ENCODE measurements around the gene NEK7.
A peak's percentile ranks its signal among the peaks of the same experiment; 100 is the strongest.
"Not testable (repeated sequence)": the region's sequence is repeated elsewhere in the genome, so short reads cannot be mapped to it uniquely, and the experiment has no call there.

NEK7 gene

GRCh38 chr1:198281911-198282310, 125.1 kb downstream of the NEK7 start:
- no peak overlapping the region for H3K4me3 Mint-ChIP-seq
- peak overlapping the region; percentile 21 for H3K27ac Mint-ChIP-seq

DNA sequence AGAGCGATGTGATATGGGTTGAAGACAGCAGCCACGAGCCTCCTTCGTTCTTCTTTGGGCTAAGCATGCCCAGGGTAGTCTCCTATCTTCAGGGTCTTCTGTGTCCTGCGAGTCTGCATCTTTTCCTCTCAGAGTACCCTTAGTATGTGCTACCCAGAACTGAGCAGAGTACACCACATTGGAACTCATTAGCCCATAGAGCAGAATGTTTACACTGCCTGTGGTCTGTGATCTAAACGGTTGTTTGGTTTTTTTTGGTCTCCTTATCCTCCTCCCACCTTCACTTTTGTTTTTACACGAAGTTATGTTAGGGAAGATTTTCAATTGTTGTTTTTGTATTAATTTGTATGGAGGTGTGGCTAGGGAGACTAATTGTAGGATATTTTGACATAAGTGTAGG, 126.4 kb downstream of the NEK7 start:
- no peaks in the 10 kb centered on the region for H3K9me3 Mint-ChIP-seq
- H3K36me3 Mint-ChIP-seq (ENCODE audit: low read depth) = peaks cover 22% of the 10 kb centered on the region
- no peaks in the 10 kb centered on the region for H3K27me3 Mint-ChIP-seq
- H3K27ac Mint-ChIP-seq = no peak overlapping the region
- peaks cover 10% of the 10 kb centered on the region for H3K4me1 Mint-ChIP-seq (ENCODE audit: low read depth)
- H3K4me3 Mint-ChIP-seq = no peak overlapping the region

More at GRCh38 chr1:198281911-198282310, 125.1 kb downstream of the NEK7 start:
- Mint-ChIP-seq H3K36me3 (ENCODE audit: low read depth) (peaks cover 19% of the 10 kb centered on the region), H3K4me1 (ENCODE audit: low read depth) (peaks cover 10% of the 10 kb centered on the region), H3K9me3 (no peaks in the 10 kb centered on the region), H3K27me3 (no peaks in the 10 kb centered on the region)

DNA sequence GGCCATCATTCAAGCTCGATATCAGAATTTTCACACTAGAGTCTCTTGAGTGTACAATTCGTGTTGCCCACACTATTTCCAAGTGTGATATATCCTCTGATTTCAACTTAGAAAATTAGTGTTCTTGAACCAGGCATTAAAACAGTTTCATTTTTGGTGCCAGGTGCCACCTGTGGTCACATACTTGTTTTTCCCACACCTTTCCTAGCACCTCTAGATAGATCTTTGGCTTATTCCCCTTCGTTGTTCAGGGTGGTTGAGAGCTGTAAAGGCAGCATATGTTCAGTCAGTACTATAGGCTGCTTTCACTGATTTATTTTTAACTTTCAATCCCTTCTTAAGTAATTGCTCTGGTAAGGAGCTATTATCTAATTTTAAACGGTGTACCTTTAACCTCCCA, 131.1 kb downstream of the NEK7 start:
- Mint-ChIP-seq H3K4me1 (ENCODE audit: low read depth) (peaks cover 4% of the 10 kb centered on the region), H3K27ac (no peak overlapping the region), H3K4me3 (no peak overlapping the region), H3K9me3 (no peaks in the 10 kb centered on the region), H3K36me3 (ENCODE audit: low read depth) (peaks cover 25% of the 10 kb centered on the region), H3K27me3 (no peaks in the 10 kb centered on the region)

- H3K27me3 Mint-ChIP-seq = no peaks in the 10 kb centered on the region
- H3K9me3 Mint-ChIP-seq = no peaks in the 10 kb centered on the region
- peaks cover 4% of the 10 kb centered on the region for H3K4me1 Mint-ChIP-seq (ENCODE audit: low read depth)
- H3K36me3 Mint-ChIP-seq (ENCODE audit: low read depth) = peaks cover 27% of the 10 kb centered on the region
- H3K4me3 Mint-ChIP-seq = no peak overlapping the region
- no peak overlapping the region for H3K27ac Mint-ChIP-seq
These were observed 133.4 kb downstream of the NEK7 start for GRCh38 chr1:198290089-198290683.

GRCh38 chr1:198291036-198291435, 134.2 kb downstream of the NEK7 start:
- Mint-ChIP-seq H3K4me3 (no peak overlapping the region), H3K9me3 (no peaks in the 10 kb centered on the region), H3K36me3 (ENCODE audit: low read depth) (peaks cover 30% of the 10 kb centered on the region), H3K27ac (no peak overlapping the region), H3K27me3 (no peaks in the 10 kb centered on the region), H3K4me1 (ENCODE audit: low read depth) (peaks cover 4% of the 10 kb centered on the region)

- Mint-ChIP-seq H3K4me3 (no peak overlapping the region), H3K27me3 (no peaks in the 10 kb centered on the region), H3K4me1 (ENCODE audit: low read depth) (peaks cover 4% of the 10 kb centered on the region), H3K9me3 (no peaks in the 10 kb centered on the region), H3K27ac (no peak overlapping the region), H3K36me3 (ENCODE audit: low read depth) (peaks cover 34% of the 10 kb centered on the region)
These were observed 135.1 kb downstream of the NEK7 start for GRCh38 chr1:198291924-198292323.

DNA sequence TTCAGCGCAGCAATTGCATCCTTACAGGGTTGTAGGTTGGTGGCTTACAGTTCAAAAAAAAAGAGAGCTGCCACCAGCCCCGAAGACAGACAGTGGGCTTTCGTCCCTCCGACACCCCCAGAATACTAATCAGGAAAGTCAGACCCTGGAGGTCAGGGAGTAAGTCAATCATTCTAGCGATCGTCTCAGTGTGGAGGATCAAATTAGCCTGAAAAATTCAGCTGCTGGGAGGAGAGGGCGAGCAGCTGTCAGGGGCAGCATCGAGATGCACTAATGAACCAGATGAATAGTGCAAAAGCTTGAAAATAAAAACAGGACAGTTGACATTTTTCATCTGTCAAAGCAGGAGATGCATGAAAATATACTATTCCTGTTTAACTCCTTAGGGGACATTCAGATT, 138.4 kb downstream of the NEK7 start:
- H3K36me3 Mint-ChIP-seq (ENCODE audit: low read depth) = peaks cover 47% of the 10 kb centered on the region

DNA sequence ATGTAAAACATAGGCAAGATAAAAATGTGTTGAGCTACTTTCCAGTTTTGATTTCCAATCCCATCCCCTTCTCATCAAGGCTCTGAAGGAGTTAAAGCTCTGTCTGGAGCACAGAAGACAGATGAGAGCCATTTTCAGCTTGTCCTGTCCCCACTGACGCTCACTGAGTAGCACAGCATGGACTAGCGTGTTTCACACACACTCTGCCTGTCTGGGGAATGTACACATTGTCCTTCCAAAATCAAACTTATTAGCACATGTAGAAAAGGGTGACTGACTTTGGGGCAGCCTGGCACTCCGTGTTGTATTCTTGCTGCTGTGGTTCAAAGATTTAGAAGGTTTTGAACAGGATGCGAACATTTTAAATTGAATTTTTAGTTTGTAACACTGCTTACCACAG, 139.2 kb downstream of the NEK7 start:
- Mint-ChIP-seq H3K4me3 (no peak overlapping the region), H3K36me3 (ENCODE audit: low read depth) (peaks cover 50% of the 10 kb centered on the region), H3K4me1 (ENCODE audit: low read depth) (peaks cover 2% of the 10 kb centered on the region), H3K27ac (no peak overlapping the region), H3K9me3 (peaks cover 7% of the 10 kb centered on the region), H3K27me3 (no peaks in the 10 kb centered on the region)

More for the DNA sequence above, 138.4 kb downstream of the NEK7 start:
- no peaks in the 10 kb centered on the region for H3K27me3 Mint-ChIP-seq
- no peak overlapping the region for H3K4me3 Mint-ChIP-seq
- peaks cover 4% of the 10 kb centered on the region for H3K4me1 Mint-ChIP-seq (ENCODE audit: low read depth)
- no peak overlapping the region for H3K27ac Mint-ChIP-seq
- H3K9me3 Mint-ChIP-seq = peaks cover 3% of the 10 kb centered on the region

- Mint-ChIP-seq H3K9me3 (peaks cover 7% of the 10 kb centered on the region), H3K27ac (no peak overlapping the region), H3K27me3 (no peaks in the 10 kb centered on the region), H3K4me1 (ENCODE audit: low read depth) (no peaks in the 10 kb centered on the region), H3K4me3 (no peak overlapping the region), H3K36me3 (ENCODE audit: low read depth) (peaks cover 55% of the 10 kb centered on the region)
These were observed 140.5 kb downstream of the NEK7 start for GRCh38 chr1:198297281-198297680.

DNA sequence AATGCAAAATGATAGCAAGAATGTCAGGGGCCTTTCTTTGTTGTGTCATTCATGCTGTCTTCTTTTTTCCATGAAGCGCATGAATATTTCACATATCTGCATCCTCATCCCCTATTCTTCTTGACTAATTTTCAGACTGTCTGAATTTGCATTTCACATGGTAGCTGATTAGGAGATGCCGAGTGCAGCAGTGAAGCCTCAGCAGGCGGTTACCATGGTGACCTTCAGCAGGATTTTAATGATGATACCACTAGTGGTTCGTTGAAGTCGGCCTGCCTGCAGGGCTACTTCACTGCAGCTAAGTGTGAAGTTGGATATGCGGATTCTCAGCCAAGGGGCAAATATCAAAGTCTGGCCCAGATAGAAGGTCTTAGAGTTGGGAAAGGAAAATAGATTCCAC, 141.8 kb downstream of the NEK7 start:
- no peaks in the 10 kb centered on the region for H3K27me3 Mint-ChIP-seq
- peaks cover 53% of the 10 kb centered on the region for H3K36me3 Mint-ChIP-seq (ENCODE audit: low read depth)
- peaks cover 7% of the 10 kb centered on the region for H3K9me3 Mint-ChIP-seq
- H3K27ac Mint-ChIP-seq = no peak overlapping the region
- no peaks in the 10 kb centered on the region for H3K4me1 Mint-ChIP-seq (ENCODE audit: low read depth)
- no peak overlapping the region for H3K4me3 Mint-ChIP-seq

GRCh38 chr1:198300451-198300850, 143.7 kb downstream of the NEK7 start:
- Mint-ChIP-seq H3K9me3 (peaks cover 7% of the 10 kb centered on the region), H3K27me3 (no peaks in the 10 kb centered on the region), H3K27ac (no peak overlapping the region), H3K4me1 (ENCODE audit: low read depth) (no peaks in the 10 kb centered on the region), H3K4me3 (no peak overlapping the region), H3K36me3 (ENCODE audit: low read depth) (peaks cover 55% of the 10 kb centered on the region)

- Mint-ChIP-seq H3K4me3 (no peak overlapping the region), H3K27ac (no peak overlapping the region), H3K36me3 (ENCODE audit: low read depth) (peaks cover 55% of the 10 kb centered on the region), H3K4me1 (ENCODE audit: low read depth) (no peaks in the 10 kb centered on the region), H3K9me3 (peaks cover 12% of the 10 kb centered on the region), H3K27me3 (no peaks in the 10 kb centered on the region)
These were observed 147.6 kb downstream of the NEK7 start for GRCh38 chr1:198304431-198304830.

DNA sequence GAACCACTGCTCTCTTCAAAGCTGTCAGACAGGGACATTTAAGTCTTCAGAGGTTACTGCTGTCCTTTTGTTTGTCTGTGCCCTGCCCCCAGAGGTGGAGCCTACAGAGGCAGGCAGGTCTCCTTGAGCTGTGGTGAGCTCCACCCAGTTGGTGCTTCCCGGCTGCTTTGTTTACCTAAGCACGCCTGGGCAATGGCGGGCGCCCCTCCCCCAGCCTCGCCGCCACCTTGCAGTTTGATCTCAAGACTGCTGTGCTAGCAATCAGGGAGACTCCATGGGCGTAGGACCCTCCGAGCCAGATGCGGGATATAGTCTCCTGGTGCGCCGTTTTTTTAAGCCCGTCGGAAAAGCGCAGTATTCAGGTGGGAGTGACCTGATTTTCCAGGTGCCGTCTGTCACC, 158.0 kb downstream of the NEK7 start:
- Mint-ChIP-seq H3K36me3 (ENCODE audit: low read depth) (peaks cover 46% of the 10 kb centered on the region), H3K4me1 (ENCODE audit: low read depth) (peaks cover 10% of the 10 kb centered on the region)
- H3K27me3 Mint-ChIP-seq, H3K27ac Mint-ChIP-seq, H3K4me3 Mint-ChIP-seq, H3K9me3 Mint-ChIP-seq: not testable (repeated sequence)

DNA sequence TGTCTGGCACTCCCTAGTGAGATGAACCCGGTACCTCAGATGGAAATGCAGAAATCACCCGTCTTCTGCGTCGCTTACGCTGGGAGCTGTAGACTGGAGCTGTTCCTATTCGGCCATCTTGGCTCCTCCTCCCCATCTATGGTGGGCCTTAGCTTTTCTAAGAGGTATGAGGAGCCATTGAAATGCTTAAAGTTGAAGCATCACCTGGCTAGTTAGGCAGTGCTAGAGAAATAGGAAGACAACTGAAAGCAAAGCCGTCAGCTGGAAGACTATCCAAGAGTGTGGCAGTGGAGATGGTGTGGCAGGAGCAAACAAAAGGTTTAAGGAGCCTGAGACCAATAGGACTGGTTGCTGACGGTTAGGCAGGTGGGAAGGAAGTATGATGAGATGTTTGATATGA, 158.5 kb downstream of the NEK7 start:
- H3K27me3 Mint-ChIP-seq, H3K4me3 Mint-ChIP-seq, H3K9me3 Mint-ChIP-seq, H3K27ac Mint-ChIP-seq: not testable (repeated sequence)
- Mint-ChIP-seq H3K36me3 (ENCODE audit: low read depth) (peaks cover 45% of the 10 kb centered on the region), H3K4me1 (ENCODE audit: low read depth) (peaks cover 10% of the 10 kb centered on the region)

- Mint-ChIP-seq H3K27ac (no peak overlapping the region), H3K9me3 (no peaks in the 10 kb centered on the region), H3K4me1 (ENCODE audit: low read depth) (peaks cover 10% of the 10 kb centered on the region), H3K27me3 (no peaks in the 10 kb centered on the region), H3K4me3 (no peak overlapping the region), H3K36me3 (ENCODE audit: low read depth) (peaks cover 51% of the 10 kb centered on the region)
These were observed 159.8 kb downstream of the NEK7 start for GRCh38 chr1:198316546-198317100.

GRCh38 chr1:198318085-198318484, 161.3 kb downstream of the NEK7 start:
- H3K4me1 Mint-ChIP-seq (ENCODE audit: low read depth) = peaks cover 10% of the 10 kb centered on the region
- H3K27ac Mint-ChIP-seq = peak overlapping the region; percentile 3
- H3K4me3 Mint-ChIP-seq = no peak overlapping the region
- peaks cover 51% of the 10 kb centered on the region for H3K36me3 Mint-ChIP-seq (ENCODE audit: low read depth)
- no peaks in the 10 kb centered on the region for H3K9me3 Mint-ChIP-seq
- no peaks in the 10 kb centered on the region for H3K27me3 Mint-ChIP-seq
